AG04449 (cell line): Measurements from ENCODE around the gene SOWAHC.
"Not testable (repeated sequence)": the region's sequence is repeated elsewhere in the genome, so short reads cannot be mapped to it uniquely, and the experiment has no call there.

Experiments used
- CTCF ChIA-PET: fragments of 350-600 bp; formaldehyde crosslinking; extraction: SDS; loops from one replicate; lab custom pipeline; 2021; ENCODE audit warnings: antibody characterized with exemption; lab: Yijun Ruan, JAX
- POLR2A ChIA-PET: fragments of 400-600, 350-600 bp; formaldehyde crosslinking; extraction: SDS; loops from one replicate; lab custom pipeline; 2020; ENCODE audit warnings: antibody characterized with exemption, inconsistent platforms; lab: Yijun Ruan, JAX
- DNase-seq: peaks from one replicate; pipeline ENCODE4 v3.0.0-alpha.2; 2010; ENCODE audit warnings: low read depth, low spot score
- H3K4me3 ChIP-seq: 2 replicates; pipeline ENCODE4 v1.5.1; 2011; ENCODE audit warnings: low read depth, mild to moderate bottlenecking, control low read depth, low read length
- TF ChIP-seq, protein P1 (sequence below): IDR thresholded peaks from one replicate; pipeline ENCODE4 v1.5.1; 2011; ENCODE audit warnings: mild to moderate bottlenecking, moderate library complexity, low read length, control low read depth, inconsistent platforms; ENCODE audit not compliant: insufficient read depth; ENCODE audit errors: missing control alignments

SOWAHC gene

DNA sequence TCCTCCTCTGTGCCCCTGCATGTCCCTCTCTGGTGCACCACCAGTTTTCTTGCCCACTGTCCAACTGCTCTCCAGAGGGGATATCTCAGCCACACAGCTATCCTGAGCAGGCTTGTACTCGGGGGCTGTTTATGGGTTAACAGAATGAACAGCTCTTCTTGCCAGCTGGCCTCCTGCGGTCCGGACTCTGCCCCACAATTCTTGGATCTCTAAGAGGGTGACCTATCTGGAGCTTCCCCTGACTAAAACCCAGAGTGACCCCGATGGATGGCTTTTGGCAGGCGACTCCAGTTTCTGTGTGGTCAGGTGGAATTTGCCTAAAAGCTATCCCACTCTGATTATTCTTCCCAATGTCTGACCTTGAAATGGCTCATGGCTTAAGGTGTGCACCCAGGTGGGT lies 9.1 kb downstream of the SOWAHC start:
- CTCF ChIA-PET: no interaction called here

DNA sequence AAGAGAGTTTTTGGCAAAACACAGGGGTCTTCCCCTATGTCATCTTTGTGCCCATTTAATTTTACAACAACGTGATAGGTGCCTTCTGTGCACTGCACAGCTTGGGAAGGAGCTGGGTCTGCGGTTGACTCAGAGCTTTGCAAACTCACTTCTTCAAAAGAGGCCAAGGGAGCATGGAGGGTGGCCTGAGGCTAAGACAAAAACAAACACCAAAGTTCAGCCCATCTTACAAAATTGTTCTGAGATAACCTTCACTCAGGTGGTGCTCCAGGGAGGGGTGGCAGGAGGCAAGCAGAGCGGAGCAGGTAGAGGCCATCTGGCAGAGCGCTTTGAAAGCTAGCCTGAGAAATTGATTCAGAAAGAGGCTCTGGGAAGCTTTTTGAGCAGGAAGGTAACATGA lies 9.8 kb downstream of the SOWAHC start:
- TF ChIP-seq, protein P1, sequence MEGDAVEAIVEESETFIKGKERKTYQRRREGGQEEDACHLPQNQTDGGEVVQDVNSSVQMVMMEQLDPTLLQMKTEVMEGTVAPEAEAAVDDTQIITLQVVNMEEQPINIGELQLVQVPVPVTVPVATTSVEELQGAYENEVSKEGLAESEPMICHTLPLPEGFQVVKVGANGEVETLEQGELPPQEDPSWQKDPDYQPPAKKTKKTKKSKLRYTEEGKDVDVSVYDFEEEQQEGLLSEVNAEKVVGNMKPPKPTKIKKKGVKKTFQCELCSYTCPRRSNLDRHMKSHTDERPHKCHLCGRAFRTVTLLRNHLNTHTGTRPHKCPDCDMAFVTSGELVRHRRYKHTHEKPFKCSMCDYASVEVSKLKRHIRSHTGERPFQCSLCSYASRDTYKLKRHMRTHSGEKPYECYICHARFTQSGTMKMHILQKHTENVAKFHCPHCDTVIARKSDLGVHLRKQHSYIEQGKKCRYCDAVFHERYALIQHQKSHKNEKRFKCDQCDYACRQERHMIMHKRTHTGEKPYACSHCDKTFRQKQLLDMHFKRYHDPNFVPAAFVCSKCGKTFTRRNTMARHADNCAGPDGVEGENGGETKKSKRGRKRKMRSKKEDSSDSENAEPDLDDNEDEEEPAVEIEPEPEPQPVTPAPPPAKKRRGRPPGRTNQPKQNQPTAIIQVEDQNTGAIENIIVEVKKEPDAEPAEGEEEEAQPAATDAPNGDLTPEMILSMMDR: no peak
- no peak for DNase-seq
- no peak overlapping the region for H3K4me3 ChIP-seq
- CTCF ChIA-PET: no interaction called here
- POLR2A ChIA-PET: no interaction called here

More for the DNA sequence above, 9.1 kb downstream of the SOWAHC start:
- TF ChIP-seq, protein P1: no peak
- POLR2A ChIA-PET: no interaction called here
- DNase-seq: no peak
- H3K4me3 ChIP-seq: no peak overlapping the region

DNA sequence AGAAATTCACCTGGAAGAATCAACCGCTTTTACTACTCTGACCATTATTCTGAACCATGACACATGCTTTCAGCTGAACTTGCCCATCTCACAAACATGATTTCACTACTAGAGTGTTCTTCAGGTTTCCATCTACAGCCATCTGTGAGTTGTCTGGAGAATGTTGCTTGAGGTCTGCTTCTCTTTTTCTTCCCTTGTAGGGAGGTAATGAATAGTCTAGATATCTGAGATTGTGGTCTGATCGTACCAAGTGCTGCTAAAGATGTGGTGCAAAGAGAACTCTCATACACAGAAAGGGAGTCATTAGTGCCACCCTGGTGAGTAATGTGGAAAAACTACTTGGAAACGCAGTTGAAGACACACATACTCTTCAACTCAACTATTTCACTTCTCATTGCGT lies 10.2 kb downstream of the SOWAHC start:
- ChIA-PET CTCF (no interaction called here), POLR2A (no interaction called here)
- H3K4me3 ChIP-seq: no peak overlapping the region
- DNase-seq: no peak
- TF ChIP-seq, protein P1: no peak

DNA sequence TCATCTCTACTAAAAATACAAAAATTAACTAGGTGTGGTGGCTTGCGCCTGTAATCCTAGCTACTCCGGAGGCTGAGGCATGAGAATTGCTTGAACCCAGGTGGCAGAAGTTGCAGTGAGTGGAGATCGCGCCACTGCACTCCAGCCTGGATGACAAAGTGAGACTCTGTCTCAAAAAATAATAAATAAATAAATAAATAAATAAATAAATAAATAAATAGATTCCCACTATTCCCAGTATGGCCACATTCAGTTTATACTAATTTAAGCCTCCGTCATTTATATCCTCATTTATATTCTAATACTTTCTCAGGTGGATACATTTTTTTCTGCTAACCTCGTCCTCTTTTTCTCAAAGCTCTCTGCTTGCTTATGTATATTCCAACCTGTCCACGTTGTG lies 14.2 kb downstream of the SOWAHC start:
- CTCF ChIA-PET: interaction anchor here (2.2 kb wide), 1 partner anchor 11 kb away, joined by 6 read pairs; no protein-coding TSS in a partner anchor
- H3K4me3 ChIP-seq, DNase-seq, POLR2A ChIA-PET: not testable (repeated sequence)

DNA sequence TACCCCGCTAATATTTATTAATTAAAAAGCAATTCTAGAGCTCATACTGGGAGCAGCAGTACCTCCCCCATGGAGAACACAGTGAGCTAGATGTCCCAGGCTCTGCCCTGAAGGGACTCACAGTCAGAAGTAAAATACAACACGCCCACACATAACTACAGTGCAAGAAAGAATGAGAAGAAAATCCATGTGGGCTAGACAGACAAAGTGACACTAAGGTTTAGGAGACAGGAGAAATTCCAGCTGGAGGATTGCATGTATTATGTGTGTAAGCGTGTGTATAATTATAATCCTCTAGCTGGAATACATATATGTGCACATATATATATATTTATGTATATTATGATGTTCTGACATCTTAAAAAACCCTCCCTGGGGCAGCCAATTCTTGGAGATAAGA lies 15.7 kb downstream of the SOWAHC start:
- ChIA-PET POLR2A (no interaction called here), CTCF (interaction anchor here (2.2 kb wide), 1 partner anchor 9 kb away, joined by 6 read pairs; no protein-coding TSS in a partner anchor)
- no peak overlapping the region for H3K4me3 ChIP-seq
- DNase-seq: no peak
- TF ChIP-seq, protein P1: no peak

DNA sequence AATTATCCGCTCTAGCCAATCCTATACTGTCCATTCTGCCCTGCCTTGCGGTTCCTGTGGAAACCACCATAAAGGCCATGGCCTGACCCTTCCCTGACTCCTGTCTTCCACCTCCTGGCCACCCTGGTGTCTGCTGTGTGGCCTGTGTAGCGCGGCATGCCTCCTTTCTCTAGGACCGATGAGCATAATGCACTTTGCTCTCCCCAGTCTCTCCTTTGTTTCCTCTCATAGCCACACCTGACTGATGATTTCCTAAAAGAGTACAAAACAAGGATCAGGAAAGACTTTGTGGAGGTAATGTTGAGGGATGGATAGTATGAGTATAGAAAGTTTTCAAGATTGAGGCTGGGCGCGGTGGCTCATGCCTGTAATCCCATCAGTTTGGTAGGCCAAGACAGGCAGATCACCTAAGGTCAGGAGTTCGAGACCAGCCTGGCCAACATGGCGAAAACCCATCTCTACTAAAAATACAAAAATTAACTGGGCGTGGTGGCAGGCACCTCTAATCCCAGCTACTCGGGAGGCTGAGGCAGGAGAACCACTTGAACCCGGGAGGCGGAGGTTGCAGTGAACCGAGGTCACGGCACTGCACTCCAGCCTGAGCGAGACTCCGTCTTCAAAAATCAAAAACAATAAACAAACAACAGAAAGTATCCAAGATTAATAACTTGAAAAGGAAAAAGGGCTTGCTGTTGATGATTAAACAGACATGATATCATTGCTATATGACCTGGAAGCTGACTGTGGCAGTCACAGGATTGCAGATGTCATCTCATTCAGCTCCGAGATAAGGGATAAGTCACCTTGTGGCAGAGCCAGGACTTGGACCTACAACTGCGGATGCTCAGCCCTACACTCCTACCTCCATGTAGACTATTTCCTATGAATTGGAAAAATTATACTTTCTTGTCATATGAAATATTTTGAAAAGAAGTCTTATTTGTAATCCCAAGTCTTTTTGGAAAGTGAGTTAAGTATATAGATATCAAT lies 16.6 kb downstream of the SOWAHC start:
- TF ChIP-seq, protein P1: no peak
- POLR2A ChIA-PET: no interaction called here
- CTCF ChIA-PET: no interaction called here
- DNase-seq: no peak
- no peak overlapping the region for H3K4me3 ChIP-seq
